ENCODE data around the gene SMIM20.

Gene SMIM20

GRCh38 chr4:25921922-25922321, 7.9 kb downstream of the SMIM20 start:
- H3K27ac ChIP-seq: no peak overlapping the region
- TF ChIP-seq ZFX (IDR thresholded peaks at IDR 0.05; ENCODE audit: borderline replicate concordance): no peak
- TF ChIP-seq CTCF (IDR thresholded peaks at IDR 0.05): no peak

- H3K27ac ChIP-seq: no peak overlapping the region
- TF ChIP-seq CTCF (IDR thresholded peaks at IDR 0.05) (no peak), ZFX (IDR thresholded peaks at IDR 0.05; ENCODE audit: borderline replicate concordance) (no peak)
Observed at GRCh38 chr4:25922812-25923369, 8.9 kb downstream of the SMIM20 start.

GRCh38 chr4:25923745-25924144, 9.7 kb downstream of the SMIM20 start:
- H3K27ac ChIP-seq: no peak overlapping the region
- TF ChIP-seq ZFX (IDR thresholded peaks at IDR 0.05; ENCODE audit: borderline replicate concordance) (no peak), CTCF (IDR thresholded peaks at IDR 0.05) (no peak)

- no peak overlapping the region for H3K27ac ChIP-seq
- TF ChIP-seq CTCF (IDR thresholded peaks at IDR 0.05): peak; percentile 80
- TF ChIP-seq ZFX (IDR thresholded peaks at IDR 0.05; ENCODE audit: borderline replicate concordance): no peak
Observed at GRCh38 chr4:25925486-25926201, 11.6 kb downstream of the SMIM20 start.

GRCh38 chr4:25926462-25926861, 12.4 kb downstream of the SMIM20 start:
- H3K27ac ChIP-seq: no peak overlapping the region
- no peak for TF ChIP-seq ZFX (IDR thresholded peaks at IDR 0.05; ENCODE audit: borderline replicate concordance)
- TF ChIP-seq CTCF (IDR thresholded peaks at IDR 0.05): no peak

- TF ChIP-seq CTCF (IDR thresholded peaks at IDR 0.05): no peak
- no peak for TF ChIP-seq ZFX (IDR thresholded peaks at IDR 0.05; ENCODE audit: borderline replicate concordance)
- H3K27ac ChIP-seq: no peak overlapping the region
Observed at GRCh38 chr4:25927361-25928195, 13.6 kb downstream of the SMIM20 start.

Data from 22Rv1 (cell line).